Uterus (tissue), 4 donors: ENCODE data around the gene WTIP. TPM values are rescaled to one million over a fixed set of nuclear protein-coding genes. Genes with fewer than 3 reads are reported as not detected.

Experiments
- DNase-seq, 2 donors: peaks; one replicate each; pipeline ENCODE4 v3.0.0-alpha.2; 2019 to 2020
- H3K27ac ChIP-seq, 2 donors: fragments of 200-600 bp; sonication (generic); 1 replicate in 1 of 2; 2 replicates in 1 of 2; pipeline ENCODE4 v1.5.1; 2016 to 2018
- H3K27me3 ChIP-seq, 2 donors: fragments of 200-600 bp; sonication (generic); one replicate each; pipeline ENCODE4 v1.5.1; 2018 to 2019; ENCODE audit warnings: control low read depth in 1 of 2
- H3K36me3 ChIP-seq, 2 donors: fragments of 200-600 bp; sonication (generic); one replicate each; pipeline ENCODE4 v1.5.1; 2019; ENCODE audit warnings: control low read depth in 1 of 2
- H3K4me1 ChIP-seq, 2 donors: fragments of 200-600 bp; sonication (generic); one replicate each; pipeline ENCODE4 v1.5.1; 2018 to 2019; ENCODE audit warnings: control low read depth in 1 of 2
- H3K4me3 ChIP-seq, 2 donors: fragments of 200-600 bp; sonication (generic); 1 replicate in 1 of 2; 2 replicates in 1 of 2; pipeline ENCODE4 v1.5.1; 2018 to 2019; ENCODE audit warnings: mild to moderate bottlenecking in 1 of 2
- H3K9me3 ChIP-seq, 2 donors: fragments of 200-600 bp; sonication (generic); one replicate each; pipeline ENCODE4 v1.5.1; 2019; ENCODE audit warnings: control low read depth in 1 of 2
- POLR2A ChIP-seq, 2 donors: fragments of 450-650 bp; IDR thresholded peaks; one replicate each; pipeline ENCODE4 v1.6.1; 2016; ENCODE audit warnings: antibody characterized with exemption in 2 of 2, mild to moderate bottlenecking in 1 of 2, moderate library complexity in 1 of 2
- intact Hi-C: fragments of 100-400 bp; cut with DNase I; formaldehyde crosslinking; loops from one replicate; pipeline ENCODE4 v1.15.1; 2023; ENCODE audit warnings: low total_unique reads
- total RNA-seq, 4 donors: library from RNA; depleted of rRNA in 3 of 4; stranded (reverse); fragments of >200 nt in 3 of 4; gene quantifications; one replicate each; pipeline versions ENCODE4 v1.1.0 to v1.2.4, GENCODE V29; 2014 to 2023
- TF ChIP-seq, protein P1 (sequence below), 4 experiments: fragments of 200-600 bp in 2 of 4; fragments of 450-650 bp in 2 of 4; sonication (generic) in 2 of 4; IDR thresholded peaks; one replicate each; pipeline ENCODE4 v1.5.1; 2016 to 2019; ENCODE audit warnings: antibody characterized with exemption in 4 of 4, mild to moderate bottlenecking in 2 of 4, moderate library complexity in 1 of 4
- donor health status: DM: yes; HTN: yes; CAD: no.

WTIP gene
- total RNA-seq, 4 donors from 2014 or later: 5.9 to 38.0 (median 19.3) TPM

- Histone ChIP-seq H3K4me1 (no peaks in the 10 kb centered on the region), H3K9me3 (no peaks in the 10 kb centered on the region), H3K27me3 (no peaks in the 10 kb centered on the region), H3K27ac (no peak overlapping the region), H3K36me3 (no peaks in the 10 kb centered on the region), H3K4me3 (no peak overlapping the region)
- DNase-seq: no peak
- intact Hi-C loops: no loop called here
- no peak for TF ChIP-seq POLR2A (IDR thresholded peaks at IDR 0.05)
- TF ChIP-seq, protein P1, sequence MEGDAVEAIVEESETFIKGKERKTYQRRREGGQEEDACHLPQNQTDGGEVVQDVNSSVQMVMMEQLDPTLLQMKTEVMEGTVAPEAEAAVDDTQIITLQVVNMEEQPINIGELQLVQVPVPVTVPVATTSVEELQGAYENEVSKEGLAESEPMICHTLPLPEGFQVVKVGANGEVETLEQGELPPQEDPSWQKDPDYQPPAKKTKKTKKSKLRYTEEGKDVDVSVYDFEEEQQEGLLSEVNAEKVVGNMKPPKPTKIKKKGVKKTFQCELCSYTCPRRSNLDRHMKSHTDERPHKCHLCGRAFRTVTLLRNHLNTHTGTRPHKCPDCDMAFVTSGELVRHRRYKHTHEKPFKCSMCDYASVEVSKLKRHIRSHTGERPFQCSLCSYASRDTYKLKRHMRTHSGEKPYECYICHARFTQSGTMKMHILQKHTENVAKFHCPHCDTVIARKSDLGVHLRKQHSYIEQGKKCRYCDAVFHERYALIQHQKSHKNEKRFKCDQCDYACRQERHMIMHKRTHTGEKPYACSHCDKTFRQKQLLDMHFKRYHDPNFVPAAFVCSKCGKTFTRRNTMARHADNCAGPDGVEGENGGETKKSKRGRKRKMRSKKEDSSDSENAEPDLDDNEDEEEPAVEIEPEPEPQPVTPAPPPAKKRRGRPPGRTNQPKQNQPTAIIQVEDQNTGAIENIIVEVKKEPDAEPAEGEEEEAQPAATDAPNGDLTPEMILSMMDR (IDR thresholded peaks at IDR 0.05): no peak
Observed at GRCh38 chr19:34495416-34495815, 13.9 kb downstream of the WTIP start.

GRCh38 chr19:34497112-34497805 lies 15.7 kb downstream of the WTIP start:
- no peak for DNase-seq
- Histone ChIP-seq H3K27ac (no peak overlapping the region), H3K4me1 (no peaks in the 10 kb centered on the region), H3K9me3 (no peaks in the 10 kb centered on the region), H3K27me3 (no peaks in the 10 kb centered on the region), H3K4me3 (no peak overlapping the region), H3K36me3 (no peaks in the 10 kb centered on the region)
- intact Hi-C loops: no loop called here
- TF ChIP-seq, protein P1 (IDR thresholded peaks at IDR 0.05): no peak
- no peak for TF ChIP-seq POLR2A (IDR thresholded peaks at IDR 0.05)

GRCh38 chr19:34499155-34499834 lies 17.7 kb downstream of the WTIP start:
- no peaks in the 10 kb centered on the region for H3K4me1 ChIP-seq
- no peaks in the 10 kb centered on the region for H3K9me3 ChIP-seq
- intact Hi-C loops: no loop called here
- no peak for DNase-seq
- H3K36me3 ChIP-seq: no peaks in the 10 kb centered on the region
- H3K4me3 ChIP-seq: no peak overlapping the region
- H3K27ac ChIP-seq: no peak overlapping the region
- H3K27me3 ChIP-seq: no peaks in the 10 kb centered on the region
- no peak for TF ChIP-seq POLR2A (IDR thresholded peaks at IDR 0.05)
- TF ChIP-seq, protein P1 (IDR thresholded peaks at IDR 0.05): no peak

DNA sequence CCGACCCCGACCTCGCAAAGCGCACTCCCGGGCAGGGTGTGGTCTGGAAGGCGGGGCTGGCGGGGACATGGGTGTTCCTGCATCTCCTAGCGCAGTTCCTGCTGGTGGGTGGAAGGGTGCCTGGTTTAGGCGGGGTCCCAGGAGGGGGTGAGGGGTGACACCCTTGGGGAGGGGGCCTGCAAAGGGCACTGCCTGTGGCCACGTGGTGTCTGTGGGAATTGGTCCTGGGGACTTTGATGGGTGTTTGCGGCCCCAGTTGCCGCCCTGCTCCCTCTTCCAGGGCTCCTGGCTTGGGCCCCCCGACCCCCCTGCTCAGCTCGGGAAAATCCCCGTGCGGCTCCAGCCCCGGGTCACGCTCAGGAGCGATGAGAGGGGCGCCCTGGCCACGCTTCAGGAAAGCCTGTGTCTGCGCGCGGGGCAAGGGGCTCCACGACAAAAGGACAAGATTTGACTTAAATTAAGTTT lies 19.1 kb downstream of the WTIP start:
- Histone ChIP-seq H3K27ac (peak overlapping the region; percentile 59), H3K27me3 (no peaks in the 10 kb centered on the region), H3K4me1 (no peaks in the 10 kb centered on the region), H3K4me3 (no peak overlapping the region), H3K36me3 (no peaks in the 10 kb centered on the region), H3K9me3 (no peaks in the 10 kb centered on the region)
- intact Hi-C loops: no loop called here
- TF ChIP-seq, protein P1 (IDR thresholded peaks at IDR 0.05): no peak
- no peak for TF ChIP-seq POLR2A (IDR thresholded peaks at IDR 0.05)
- DNase-seq: no peak
